GM21526 (cell line): ENCODE measurements around the gene ZNF23.

Source experiments
- ATAC-seq: cut with Tn5 transposase; IDR thresholded peaks from one replicate; pipeline ENCODE4 v1.9.1; 2021; ENCODE audit warnings: moderate library complexity; ENCODE audit not compliant: unreplicated experiment, low FRiP score

The ZNF23 gene

DNA sequence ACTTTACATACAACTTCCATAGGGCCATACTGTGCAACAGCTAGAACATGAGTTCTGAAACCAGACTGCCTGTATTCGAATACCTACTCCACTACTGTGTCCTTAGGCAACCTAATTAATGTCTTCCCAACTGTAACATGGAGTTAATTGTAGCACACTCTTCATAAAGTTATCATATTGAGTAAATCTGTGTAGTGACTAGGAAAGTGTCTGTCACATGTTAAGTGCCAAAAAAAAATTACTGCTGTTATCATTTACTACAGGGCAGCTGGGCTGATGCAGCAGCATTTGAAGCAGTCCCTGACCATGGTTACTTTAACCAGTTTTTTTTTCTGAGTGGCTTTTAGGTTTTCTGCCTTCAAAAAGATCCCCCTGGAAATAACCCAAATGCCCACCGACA, 10.9 kb upstream of the ZNF23 start:
- no peak for ATAC-seq

DNA sequence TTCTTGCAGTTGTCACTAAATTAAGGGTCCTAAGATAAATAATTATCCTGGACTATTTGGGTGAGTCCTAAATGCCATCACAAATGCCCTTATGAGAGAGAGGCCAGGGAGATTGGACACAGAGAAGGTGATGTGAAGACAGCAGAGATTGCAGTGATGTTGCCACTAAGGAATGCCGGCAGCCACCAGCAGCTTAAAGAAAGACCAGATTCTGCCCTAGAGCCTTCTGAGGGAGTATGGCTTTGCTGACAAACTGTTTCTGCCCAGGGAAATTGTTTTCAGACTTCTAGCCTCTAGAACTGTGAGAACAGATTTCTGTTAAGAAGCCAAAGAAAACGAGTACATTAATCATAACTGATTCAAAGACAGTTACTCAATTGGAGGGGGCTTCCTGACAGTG, 10.0 kb upstream of the ZNF23 start:
- no peak for ATAC-seq

DNA sequence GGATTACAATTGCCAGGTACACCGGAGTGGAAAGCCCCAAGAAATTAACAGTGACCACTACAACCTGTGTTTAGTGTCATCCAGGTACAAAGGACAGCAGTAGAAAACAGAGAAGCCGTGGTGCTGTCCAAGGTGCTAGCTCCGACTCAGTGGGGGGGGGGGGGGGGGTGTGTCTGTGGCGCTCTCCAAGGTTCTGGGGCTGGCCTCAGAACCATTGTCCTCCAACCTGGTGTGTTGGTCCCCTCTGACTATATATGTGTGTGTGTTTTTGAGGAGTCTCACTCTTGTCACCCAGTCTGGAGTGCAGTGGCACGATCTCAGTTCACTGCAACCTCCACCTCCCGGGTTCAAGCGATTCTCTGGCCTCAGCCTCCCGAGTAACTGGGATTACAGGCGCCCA, 5.8 kb upstream of the ZNF23 start:
- no peak for ATAC-seq

DNA sequence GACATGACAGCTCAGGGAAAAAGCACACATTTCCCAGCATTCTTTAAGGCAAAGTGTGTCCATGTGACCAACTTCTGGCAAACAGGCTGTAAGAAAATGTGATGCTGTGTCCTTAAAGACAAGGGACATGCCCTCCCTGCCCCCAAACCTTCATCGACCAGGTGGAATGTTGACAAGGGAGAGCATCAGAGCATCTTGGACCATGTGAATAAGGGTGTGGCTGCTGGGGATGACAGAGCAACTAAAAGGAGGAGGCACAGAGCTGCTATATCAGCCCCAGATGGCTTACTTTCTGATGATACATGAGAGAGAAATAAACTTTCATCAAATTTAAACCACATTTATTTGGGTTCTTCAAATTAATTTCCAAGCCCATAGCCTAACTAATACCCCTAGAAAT, 2.2 kb upstream of the ZNF23 start:
- ATAC-seq, result no peak

DNA sequence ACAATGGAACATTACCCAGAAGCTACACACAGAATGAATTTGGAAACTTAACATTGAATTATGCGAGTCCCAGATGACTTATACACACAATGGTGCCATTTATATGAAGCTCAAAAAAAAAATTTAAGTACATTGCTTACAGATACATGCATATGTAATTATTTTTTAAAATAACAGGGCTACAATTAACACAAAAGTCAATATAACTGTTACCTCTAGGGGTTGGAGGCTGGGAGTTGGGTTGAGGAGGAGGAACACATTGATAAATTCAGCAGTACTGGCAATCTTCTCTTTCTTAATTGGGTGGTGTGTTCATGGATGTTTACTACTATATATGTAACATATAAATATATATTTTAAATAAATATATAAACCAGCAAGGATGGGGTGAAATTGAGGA, 1.1 kb downstream of the ZNF23 start:
- ATAC-seq, result no peak

DNA sequence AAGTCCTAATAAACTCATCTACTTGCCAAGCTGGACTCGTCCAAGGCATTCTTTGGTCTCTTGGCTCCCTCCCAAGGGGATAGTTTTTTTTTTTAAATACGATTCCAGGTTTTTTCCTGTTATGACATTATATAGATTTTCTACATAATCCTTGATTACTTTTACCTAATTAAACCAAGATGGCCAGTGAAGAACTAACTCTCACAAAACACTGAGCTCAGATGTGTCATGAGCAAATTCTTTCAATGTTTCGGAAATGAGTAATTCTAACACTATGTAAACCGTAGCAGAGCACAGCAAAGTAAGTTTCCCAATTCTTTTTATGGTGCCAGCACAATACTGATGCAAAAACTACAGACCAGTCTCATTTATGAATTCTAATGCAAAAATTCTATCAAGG, 1.8 kb downstream of the ZNF23 start:
- no peak for ATAC-seq

DNA sequence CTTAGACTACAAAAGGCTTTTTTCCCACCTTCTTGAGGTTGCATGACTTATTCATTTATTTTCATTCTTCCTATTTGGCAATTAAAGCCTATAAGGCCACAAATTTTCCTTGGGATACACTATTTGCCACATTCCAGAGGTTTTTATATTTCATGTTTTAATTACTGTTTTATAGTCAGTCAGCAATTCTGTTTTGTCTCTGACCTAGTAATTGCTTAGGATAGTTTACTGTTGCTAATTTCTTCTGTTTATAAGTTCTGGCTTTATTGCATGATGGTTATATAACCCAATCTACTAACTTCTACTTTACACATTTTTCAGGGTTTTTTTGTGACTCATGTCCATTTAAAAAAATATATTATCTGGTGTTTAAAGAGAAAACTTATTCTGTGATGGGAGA, 2.5 kb downstream of the ZNF23 start:
- ATAC-seq, result no peak

DNA sequence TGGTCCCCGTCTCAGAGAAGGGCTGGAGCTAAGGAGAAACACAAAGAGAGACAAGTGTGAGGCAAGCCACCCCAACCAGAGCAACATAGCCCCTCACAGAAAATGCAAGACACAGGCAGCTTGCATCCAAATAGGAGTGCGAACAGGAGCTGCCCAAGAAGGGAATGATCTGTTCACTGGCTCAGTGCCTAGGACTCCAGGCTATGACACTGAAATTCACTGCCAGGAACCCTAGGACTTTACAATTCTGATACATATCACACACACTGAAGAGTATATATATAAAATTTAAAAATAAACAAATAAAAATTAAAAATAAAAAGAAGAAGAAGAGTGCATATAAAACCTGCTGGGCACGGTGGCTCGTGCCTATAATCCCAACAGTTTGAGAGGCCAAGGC, 5.2 kb downstream of the ZNF23 start:
- ATAC-seq, result no peak

DNA sequence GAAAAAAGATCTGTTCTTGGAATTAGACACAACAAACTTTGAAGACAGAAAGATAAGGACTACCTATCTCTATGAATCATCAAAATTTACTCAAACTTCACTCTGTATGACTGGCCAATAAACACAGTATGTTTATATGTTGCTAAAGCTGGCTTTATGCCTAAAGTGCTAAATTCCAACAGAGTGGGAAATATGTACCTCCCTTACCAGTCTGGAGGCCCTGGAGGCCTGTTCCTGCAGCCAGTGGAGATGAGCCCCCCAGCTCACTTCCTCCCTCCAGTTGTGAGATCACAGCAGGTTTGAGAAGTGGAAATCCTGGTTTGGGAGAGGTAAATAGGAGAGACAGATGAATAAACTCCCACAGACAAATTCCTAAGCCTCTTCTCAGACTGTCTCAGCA, 9.0 kb downstream of the ZNF23 start:
- no peak for ATAC-seq

DNA sequence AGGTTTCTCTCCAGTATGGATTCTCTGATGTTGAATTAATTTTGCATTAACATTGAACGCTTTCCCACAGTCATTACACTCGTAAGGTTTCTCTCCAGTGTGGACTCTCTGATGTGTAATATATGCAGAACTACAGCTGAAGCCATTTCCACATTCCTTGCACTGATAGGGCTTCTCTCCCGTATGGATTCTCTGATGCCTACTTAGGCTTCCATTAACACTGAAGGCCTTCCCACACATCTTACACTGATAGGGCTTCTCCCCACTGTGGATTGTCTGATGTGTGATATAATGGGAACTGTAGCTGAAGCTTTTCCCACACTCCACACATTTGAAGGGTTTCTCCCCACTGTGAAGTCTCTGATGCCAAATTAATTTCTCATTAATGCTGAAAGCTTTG, 13.0 kb downstream of the ZNF23 start:
- ATAC-seq, result no peak

DNA sequence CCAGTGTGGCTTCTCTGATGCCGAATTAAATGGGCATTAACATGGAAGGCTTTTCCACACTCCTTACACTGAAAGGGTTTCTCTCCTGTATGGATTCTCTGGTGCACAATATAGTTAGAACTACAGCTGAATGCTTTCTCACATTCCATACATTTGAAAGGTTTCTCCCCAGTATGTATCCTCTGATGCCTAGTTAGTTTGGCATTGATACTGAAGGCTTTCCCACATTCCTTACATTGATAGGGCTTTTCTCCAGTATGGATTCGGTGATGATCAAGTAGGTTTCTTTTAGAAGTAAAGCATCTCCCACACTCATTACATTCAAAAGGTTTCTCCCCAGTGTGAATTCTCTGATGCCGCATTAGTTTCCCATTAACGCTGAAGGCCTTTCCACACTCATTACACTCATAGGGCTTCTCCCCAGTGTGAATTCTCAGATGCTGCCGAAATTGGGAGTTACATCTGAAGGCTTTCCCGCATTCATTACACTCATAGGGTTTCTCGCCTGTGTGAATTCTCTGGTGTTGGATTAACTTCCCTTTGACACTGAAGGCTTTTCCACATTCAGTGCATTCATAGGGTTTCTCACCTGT, 13.7 kb downstream of the ZNF23 start:
- no peak for ATAC-seq

DNA sequence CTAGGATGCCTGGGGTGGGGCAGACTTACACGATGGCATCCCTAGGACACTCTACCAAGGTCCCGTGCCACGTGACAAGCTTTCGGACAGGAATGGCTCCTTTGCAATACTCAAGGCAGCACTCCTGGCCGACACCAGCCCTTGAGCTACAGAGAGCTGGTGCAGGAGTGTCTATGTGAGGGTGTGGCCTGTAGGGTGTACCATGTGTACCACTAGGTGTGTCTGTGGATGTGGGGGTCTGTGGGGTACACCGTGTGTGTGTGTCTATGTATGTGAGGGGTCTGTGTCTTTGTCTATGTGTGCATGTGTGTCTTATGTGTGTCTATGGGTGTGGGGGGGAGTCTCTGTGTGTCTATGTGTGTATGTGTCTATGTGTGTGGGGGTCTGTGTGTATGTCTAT, 18.3 kb downstream of the ZNF23 start:
- ATAC-seq, result no peak

DNA sequence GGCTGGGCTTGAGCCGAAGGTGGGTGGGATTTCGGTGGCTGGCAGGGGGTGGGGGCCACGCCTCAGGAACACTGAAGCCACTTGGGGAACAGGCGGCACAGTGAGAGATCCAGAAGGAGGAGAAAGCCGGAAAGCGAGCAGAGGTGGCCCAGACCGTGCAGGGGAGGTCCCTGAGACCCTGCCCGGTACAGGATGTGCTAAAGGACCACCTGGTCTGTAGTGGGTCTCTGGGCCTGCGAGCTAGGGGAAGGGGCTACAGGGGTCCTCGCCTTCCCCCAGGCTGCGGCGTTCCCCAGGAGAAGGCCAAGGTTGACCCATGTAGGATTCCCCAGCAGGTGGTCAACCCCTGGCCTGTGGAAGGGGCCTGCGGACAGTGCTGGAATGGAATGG, 20.0 kb downstream of the ZNF23 start, which contains the start of gene TLE7:
Gene TLE7 (minus strand): TSS at position 4 of the 390 bp plus-strand sequence. CDS start 8,730 bp downstream, outside the sequence.
- no peak for ATAC-seq

DNA sequence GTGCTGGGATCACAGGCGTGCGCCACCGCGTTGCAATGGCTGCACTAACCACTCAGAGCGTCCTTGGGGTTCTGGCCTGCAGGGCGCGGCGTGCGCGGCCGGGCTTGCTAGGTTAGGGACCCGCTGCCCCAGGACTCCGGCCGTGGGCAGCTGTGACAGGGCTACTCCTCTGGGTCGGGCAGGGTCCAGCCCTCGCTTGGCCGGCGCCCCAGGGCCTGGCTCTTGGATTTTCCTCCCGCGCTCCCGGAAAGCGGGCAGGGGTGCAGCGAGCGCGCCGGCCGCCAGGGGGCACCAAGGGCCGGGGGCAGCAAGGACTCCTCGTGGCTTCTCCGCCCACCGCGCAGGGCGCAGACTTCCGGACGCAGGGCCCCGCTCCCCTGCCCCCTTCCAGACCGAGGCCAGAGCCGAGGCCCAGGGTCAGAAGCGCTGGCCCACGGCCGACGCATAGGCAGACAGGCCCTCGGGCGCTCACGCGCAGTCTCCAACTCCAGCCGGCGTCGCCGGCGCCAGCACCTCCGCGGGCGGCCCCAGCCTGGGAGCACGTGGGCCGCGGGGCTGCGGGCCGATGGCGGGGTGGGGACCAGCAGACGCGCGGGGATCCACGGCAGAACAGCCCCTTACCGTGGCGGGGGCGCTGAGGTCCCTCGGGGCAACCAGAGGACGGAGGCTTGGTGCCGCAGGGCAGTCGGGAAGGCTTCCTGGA, 20.5 kb downstream of the ZNF23 start:
- ATAC-seq, result no peak

DNA sequence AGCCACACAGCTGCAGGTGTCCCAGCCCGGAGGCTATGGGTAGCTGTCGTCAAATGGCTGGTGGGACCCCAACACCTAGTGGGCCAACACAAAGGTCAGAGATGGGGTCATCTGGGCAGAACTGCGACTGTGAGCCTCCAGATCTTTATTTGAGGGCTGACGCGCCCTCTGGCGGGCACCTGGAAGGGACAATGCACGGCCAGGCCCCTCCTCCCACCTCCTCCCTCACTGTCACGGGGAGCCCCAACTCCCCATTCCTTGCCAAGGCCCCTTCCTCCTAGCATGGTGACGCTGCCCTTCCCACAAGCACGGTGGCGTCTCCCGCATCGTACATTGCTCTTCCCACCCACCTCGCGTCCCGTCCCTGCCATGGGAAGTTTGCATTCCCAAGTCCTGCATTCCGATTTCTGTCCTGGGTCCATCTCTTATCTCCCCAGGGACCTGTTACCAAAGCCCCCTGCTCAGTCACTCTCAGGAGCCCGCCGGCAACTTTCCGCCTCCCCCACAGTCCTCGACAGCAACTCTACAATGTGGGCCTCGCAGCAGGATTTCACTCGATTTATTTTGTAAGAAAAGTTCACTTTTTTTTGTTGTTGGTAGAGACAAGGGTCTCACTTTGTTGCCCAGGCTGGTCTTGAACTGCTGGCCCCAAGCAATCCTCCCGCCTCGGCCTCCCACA, 21.2 kb downstream of the ZNF23 start:
- no peak for ATAC-seq

DNA sequence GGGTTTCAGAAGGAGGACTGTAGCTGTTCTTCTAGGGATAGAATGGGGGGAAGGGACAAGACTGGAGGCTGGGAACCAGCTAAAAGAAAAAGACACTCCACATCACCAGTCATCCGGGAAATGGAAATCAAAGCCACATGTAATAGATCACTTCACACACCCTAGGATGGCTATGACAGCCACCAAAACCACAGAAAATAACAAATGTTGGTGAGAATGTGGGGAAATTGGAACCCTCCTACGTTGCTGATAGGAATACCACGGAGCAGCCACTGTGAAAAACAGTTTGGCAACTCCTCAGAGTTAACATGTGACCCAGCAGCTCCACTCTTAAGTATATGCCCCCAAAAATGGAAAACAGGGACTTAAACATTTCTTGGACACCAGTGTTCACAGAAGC, 22.5 kb downstream of the ZNF23 start:
- no peak for ATAC-seq

DNA sequence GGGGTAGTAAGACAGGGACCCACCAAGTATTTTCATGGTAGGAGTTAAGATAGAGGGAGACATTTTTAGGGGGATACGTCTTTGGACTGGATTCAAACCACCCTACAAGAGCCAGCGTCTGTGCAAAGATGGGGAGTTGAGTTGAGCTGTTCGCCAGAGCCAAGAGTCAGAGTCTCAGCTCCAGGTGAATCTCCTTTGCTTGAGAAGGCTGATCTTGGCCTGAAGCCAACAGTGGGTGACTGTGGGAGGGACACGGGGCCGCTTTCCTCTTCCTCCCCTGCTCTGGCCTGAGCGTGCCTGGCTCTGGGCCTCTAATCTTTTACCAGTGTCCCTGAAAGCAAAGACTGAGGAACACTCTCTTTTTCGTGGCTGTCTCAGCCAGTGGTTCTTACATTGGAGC, 25.6 kb downstream of the ZNF23 start:
- ATAC-seq, result no peak

DNA sequence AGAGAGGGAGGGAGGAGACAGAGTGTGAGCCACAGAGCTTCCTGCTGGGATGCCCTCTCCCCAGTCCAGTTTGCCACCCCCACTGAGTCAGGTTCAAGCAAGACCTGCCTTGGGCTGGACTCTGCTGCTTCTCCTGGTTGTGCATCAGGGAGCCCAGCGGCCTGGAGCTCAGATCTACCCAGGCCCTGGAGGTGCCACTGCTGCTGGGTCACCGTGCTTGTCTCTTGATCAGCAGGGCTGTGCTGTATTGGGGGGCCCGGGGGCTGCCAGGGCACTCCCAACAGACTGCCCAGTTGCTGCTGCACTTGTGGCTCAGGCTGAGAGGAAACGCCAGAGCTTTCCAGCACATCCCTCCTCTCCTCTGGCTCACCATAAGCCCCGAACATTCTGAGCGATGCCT, 29.1 kb downstream of the ZNF23 start:
- no peak for ATAC-seq

DNA sequence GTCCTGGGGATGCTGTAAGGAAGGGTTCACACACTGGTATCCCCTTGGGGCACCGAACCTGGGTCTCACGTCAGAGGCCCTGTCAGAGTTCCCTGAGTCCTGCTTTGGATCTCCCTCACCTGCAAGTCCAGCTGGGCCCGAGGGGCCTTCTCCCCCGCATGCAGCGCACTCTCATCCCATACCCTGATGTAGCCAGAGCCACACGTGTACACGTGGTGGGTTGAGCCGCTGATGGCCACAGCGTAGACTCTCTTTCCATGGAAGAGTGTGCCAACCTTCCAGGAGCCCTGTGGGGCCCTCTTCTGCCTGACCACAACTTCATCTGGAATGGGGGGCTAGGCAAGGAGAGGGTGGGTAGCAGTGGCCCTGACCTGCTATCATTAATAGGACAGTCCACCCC, 30.1 kb downstream of the ZNF23 start:
- no peak for ATAC-seq

DNA sequence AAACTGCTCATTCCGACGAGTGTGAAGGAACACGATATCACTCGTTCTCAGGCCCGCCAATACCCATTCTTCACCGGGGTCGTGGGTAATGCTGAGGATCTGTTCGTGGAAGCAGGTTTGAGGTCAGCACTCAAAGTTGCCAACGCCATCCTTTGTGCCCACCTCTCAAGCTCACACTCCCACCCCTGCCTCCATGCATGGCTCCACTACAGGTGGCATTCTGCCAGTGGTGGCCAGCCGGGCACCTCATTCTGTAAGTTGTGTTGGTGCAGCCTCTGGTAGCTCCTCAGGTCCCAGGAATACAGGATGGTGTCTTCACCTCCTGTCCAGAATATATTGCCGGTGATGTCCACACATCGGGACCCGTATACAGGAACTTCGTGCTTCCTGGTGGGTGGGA, 30.9 kb downstream of the ZNF23 start:
- no peak for ATAC-seq

DNA sequence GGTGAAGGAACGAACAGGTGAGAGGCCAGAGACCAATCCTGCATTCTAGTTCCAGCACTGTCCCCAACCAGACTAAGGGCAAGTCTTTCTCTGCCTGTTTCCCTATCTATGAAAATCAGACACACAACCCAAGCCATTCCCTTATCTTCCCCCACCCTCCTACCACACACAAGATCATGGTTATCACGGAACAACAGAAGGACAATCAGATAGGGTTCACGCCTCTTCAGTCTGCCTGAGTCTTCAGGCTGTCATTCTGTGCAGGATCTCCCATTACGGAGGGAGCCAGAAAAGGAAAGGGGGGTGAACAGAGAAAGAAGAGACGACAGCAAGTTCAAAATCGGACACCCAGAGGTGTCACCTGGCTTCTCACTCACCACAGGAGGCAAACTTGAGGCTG, 31.3 kb downstream of the ZNF23 start:
- no peak for ATAC-seq

DNA sequence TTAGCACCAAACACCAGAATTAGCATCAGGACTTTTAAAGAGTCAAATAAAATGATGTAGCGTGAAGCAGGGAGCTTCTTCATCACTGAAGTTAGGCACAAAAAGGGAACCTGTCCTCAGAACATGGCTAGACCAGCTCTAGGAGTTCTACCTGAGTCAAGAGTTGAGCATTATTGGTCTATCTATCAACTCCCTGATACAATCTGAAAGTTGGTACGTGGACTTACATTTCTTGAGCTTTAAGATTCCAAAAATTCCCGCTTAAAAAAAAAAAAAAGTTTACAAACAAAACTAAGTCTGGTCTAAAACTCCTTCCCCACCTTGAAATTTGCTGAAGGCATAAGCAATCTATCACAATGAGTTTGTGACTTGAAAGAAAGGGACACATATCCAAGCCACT, 32.5 kb downstream of the ZNF23 start:
- no peak for ATAC-seq
